Hepatocyte (in vitro differentiated cells): ENCODE measurements around the gene TNF.

Experiments used
- CTCF ChIP-seq: fragments of 200-600 bp; sonication (generic); IDR thresholded peaks from 2 replicates; pipeline ENCODE4 v1.5.1; 2016; ENCODE audit warnings: antibody characterized with exemption, mild to moderate bottlenecking; ENCODE audit not compliant: poor library complexity
- EZH2 ChIP-seq: fragments of 200-600 bp; sonication (generic); IDR thresholded peaks from 2 replicates; pipeline ENCODE4 v1.6.1; 2016; ENCODE audit warnings: antibody characterized with exemption, mild to moderate bottlenecking, borderline replicate concordance
- EZH2phosphoT487 ChIP-seq: fragments of 200-600 bp; sonication (generic); IDR thresholded peaks from one replicate; pipeline ENCODE4 v1.6.1; 2018; ENCODE audit warnings: antibody characterized with exemption, mild to moderate bottlenecking, low read depth, moderate library complexity; ENCODE audit not compliant: unreplicated experiment, severe bottlenecking

- no peak for TF ChIP-seq CTCF
- no peak for TF ChIP-seq EZH2
- no peak for TF ChIP-seq EZH2phosphoT487
Measured at GRCh38 chr6:31531162-31531561, 44.2 kb upstream of the TNF start.
